ENCODE results near the gene GPA33.
"Not testable (repeated sequence)": the region's sequence is repeated elsewhere in the genome, so short reads cannot be mapped to it uniquely, and the experiment has no call there.

The GPA33 gene

DNA sequence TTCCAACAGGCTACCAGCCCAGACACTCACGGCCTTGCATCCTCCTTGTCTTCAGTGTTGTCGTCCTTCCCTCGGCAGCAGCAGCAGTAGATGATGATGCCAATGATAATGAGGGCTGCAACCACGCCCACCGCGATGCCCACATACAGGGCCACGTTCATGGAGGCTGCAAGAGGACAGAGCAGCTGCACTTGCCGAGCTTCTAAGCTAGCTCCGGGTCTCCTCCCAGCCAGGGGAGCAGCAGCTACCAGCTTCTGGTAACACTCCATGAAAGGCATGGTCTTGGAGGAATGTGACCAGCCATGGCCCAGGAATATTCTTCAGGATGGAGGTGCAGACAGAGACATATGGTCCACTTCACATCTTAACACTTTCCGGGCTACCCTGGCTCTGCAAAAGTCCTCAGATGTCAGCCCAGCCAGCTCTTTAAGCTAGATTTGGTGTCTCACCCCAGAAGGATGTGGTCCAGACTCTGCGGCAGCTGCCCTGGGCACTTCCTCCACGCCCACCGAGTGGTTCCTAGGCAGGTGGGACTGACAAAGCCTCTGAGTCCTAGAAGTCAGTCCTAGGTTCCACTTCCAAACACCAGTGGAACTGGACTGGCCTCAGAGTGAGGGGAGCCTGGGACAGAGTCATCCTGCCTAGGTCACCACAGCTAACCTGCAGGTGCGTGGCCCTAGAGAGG, 35.1 kb downstream of the GPA33 start:
- DNase-seq: peak; percentile 47

DNA sequence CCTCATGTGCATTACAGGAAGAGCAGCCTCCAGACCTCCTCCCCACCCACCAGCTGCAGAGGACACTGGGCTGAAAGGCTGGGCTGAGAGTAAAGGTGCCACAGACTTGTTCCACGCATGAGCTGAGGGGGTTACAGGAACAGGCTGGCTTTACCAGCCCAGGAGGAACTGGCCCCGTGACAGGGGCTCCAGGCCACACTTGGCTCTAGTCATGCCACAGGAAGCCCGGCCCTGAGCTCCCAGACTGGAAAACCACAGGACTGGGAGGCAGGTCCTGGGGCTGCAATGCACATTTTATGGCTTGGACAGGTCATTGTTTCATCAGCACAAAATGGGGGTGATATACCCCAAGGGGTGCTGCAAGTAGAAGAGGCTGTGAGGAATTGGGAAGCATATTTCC, 35.6 kb downstream of the GPA33 start:
- no peak for DNase-seq

GRCh38 chr1:167052389-167052788, 37.8 kb downstream of the GPA33 start:
- DNase-seq: peak; percentile 78

- no peak for DNase-seq
Observed at GRCh38 chr1:167051907-167052306, 38.3 kb downstream of the GPA33 start.

- DNase-seq: peak; percentile 62
Observed at GRCh38 chr1:167043752-167044488, 46.3 kb downstream of the GPA33 start.

DNA sequence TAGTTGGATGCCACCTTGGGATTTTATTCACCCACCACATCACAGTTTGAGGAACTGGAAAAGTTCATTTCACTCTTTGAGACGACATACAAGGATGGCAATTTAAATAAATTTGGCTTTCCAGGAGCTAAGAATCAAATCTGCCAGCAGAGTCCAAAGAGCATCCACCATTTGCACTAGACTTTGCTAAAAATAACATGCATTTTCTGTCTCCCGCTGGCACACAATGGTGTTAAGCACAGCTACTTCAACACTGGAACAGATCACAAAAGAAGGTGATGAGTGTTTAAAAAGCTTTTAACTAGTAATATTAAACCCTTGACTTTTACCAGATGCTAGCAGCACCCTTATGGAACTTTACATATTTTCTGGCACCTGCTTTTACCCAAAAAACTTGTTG, 56.5 kb downstream of the GPA33 start:
- DNase-seq: no peak

DNA sequence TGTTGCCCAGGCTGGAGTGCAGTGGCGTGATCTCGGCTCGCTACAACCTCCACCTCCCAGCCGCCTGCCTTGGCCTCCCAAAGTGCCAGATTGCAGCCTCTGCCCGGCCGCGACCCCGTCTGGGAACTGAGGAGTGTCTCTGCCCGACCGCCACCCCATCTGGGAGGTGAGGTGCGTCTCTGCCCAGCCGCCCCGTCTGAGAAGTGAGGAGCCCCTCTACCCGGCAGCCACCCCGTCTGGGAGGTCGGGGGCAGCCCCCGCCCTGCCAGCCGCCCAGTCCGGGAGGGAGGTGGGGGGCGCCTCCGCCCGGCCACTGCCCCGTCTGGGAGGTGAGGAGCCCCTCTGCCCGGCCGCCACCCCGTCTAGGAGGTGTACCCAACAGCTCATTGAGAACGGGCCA, 60.6 kb downstream of the GPA33 start:
- not testable (repeated sequence) for DNase-seq

DNA sequence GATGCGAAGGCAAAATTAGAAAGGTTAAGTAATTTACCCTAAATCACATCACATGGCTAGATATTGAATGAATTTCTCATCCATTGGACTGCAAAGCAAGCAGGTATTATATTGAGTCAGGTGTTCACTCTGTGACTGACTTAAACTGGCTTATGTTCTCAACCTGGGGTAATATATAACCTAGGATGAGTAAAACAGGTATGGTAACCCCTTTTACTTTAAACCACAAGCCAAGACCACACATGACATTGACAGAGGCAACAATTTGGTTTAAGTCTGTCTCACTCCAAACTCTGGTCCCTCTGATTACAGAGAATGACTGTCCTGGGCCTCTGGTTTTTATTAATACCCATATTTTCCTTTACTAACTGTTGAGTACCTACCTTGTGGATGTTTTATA, 67.8 kb downstream of the GPA33 start:
- DNase-seq: no peak

GRCh38 chr1:167016100-167016750, 74.0 kb downstream of the GPA33 start:
- no peak for DNase-seq

- DNase-seq: no peak
Observed at GRCh38 chr1:167013108-167013929, 76.9 kb downstream of the GPA33 start.

GRCh38 chr1:167012570-167012969, 77.6 kb downstream of the GPA33 start:
- DNase-seq: no peak

DNA sequence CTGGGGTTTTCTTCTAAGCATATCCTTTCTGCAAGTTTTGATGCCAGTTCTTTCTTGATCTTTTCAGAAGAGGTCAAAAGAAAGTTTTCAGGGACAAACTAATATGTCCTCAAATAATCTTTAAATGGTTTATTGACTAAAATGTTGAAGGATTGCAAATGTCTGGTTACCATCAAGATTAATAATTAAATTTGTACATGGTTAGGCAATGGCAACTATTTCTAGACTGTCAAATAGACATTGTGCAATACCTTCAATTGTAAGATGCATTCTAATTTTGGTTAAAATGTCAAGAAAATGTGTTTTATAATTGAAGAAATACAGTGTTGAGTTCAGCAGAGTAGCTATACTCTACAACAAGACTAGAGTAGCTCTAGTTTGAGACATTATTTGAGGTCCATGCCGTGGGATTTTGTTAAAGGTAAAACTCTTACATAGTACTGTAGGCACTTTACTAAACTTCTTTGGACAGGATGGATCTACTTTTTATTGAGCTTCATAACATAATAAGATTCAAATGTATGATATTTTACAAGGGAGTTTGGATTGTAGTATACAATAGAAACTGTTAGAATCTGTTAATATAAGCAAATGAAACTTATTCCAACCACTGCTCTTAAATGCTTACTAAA, 78.5 kb downstream of the GPA33 start:
- no peak for DNase-seq

DNA sequence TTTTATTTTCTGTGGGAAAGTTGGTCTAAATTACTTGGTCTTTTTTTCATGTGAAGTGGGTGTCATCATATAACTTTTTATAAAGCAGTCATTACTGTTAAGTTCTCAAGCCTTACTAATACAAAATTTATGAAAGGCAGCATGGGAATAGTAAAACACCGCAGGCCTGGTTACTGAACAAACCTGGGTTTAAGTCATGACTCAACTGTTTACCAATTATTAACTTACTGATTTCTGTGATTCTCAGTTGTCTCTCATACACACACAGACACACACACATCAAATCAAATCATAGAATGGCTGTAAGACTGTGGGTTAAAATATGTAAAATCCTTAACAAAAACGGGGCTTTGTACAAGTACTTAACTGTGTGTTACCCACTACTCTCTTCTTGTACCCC, 86.5 kb downstream of the GPA33 start:
- no peak for DNase-seq
